OCI-LY7 (cell line): ENCODE data around the gene PXDN.

ENCODE experiments used
- EZH2phosphoT487 ChIP-seq: fragments of 200-600 bp; sonication (generic); IDR thresholded peaks from 2 replicates; pipeline ENCODE4 v1.6.1; 2018; ENCODE audit warnings: low read depth, borderline replicate concordance, mild to moderate bottlenecking, mixed run types, antibody characterized with exemption, low read length, moderate library complexity, mixed read lengths
- TF ChIP-seq, protein P1 (sequence below): fragments of 200-600 bp; sonication (generic); conservative IDR thresholded peaks from 2 replicates; pipeline ENCODE4 v1.5.1; 2014; ENCODE audit warnings: mild to moderate bottlenecking, antibody characterized with exemption, low read length, moderate library complexity, mixed read lengths

DNA sequence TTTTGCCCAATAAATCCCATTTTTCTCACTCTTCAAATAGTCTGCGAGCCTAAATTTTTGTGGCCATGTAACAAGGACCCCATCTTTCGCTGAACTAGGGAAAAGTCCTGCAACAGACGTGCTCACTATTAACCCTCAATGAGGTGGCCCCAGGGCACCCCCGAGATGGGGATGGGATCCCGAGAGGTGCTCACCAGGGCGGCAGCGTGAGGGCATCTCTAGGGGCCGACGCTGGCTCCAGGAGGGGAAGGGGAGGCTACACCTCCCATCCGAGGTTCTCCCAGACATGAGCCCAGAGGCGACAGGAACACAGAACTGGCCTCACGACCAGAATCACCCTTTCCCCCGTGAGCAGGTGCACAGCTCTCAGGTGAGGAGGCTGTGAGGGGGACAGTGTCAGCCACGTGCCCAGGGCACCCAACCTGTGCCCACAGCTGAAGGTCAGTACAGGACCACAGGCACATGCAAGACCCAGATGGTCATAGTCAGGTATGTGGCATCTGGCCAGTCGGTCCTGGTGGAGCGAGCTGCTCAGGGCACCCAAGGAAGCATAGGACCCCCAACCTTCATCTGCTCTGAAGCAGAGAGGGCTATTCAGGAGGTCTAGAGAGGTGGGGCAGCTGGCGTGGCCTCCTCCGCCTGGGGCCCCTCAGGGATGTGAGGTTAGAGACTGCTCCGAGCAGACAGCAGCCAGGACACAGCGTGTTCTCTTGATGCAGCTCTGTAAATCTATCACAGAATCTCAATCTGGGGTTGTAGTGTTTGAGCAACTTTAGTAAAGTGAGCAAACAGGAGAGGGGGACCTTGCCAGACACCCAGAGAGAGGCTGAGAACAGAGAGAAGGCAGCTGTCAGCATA, 62.8 kb downstream of the PXDN start:
- TF ChIP-seq, protein P1, sequence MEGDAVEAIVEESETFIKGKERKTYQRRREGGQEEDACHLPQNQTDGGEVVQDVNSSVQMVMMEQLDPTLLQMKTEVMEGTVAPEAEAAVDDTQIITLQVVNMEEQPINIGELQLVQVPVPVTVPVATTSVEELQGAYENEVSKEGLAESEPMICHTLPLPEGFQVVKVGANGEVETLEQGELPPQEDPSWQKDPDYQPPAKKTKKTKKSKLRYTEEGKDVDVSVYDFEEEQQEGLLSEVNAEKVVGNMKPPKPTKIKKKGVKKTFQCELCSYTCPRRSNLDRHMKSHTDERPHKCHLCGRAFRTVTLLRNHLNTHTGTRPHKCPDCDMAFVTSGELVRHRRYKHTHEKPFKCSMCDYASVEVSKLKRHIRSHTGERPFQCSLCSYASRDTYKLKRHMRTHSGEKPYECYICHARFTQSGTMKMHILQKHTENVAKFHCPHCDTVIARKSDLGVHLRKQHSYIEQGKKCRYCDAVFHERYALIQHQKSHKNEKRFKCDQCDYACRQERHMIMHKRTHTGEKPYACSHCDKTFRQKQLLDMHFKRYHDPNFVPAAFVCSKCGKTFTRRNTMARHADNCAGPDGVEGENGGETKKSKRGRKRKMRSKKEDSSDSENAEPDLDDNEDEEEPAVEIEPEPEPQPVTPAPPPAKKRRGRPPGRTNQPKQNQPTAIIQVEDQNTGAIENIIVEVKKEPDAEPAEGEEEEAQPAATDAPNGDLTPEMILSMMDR = no peak
- TF ChIP-seq EZH2phosphoT487 = no peak
